Lower lobe of right lung (tissue), 2 donors: ENCODE measurements around the gene ADGRB3. TPM values are rescaled to one million over a fixed set of nuclear protein-coding genes. Genes with fewer than 3 reads are reported as not detected.

Source experiments
- ATAC-seq, 2 donors: fragments of 200-7000 bp; cut with Tn5 transposase; one replicate each; pipeline ENCODE4 v1.9.1; 2020 to 2022; ENCODE audit warnings: mild to moderate bottlenecking in 2 of 2, moderate library complexity in 2 of 2
- DNase-seq: peaks from one replicate; pipeline ENCODE4 v3.0.0-alpha.2; 2020
- H3K27ac ChIP-seq: fragments of 200-600 bp; one replicate; pipeline ENCODE4 v1.8.0; 2022
- H3K27me3 ChIP-seq: fragments of 200-600 bp; one replicate; pipeline ENCODE4 v1.8.0; 2022; ENCODE audit warnings: low read depth
- H3K36me3 ChIP-seq: fragments of 200-600 bp; one replicate; pipeline ENCODE4 v1.8.0; 2022; ENCODE audit warnings: mild to moderate bottlenecking
- H3K4me1 ChIP-seq: fragments of 200-600 bp; one replicate; pipeline ENCODE4 v1.8.0; 2022
- H3K4me3 ChIP-seq: fragments of 200-600 bp; one replicate; pipeline ENCODE4 v1.8.0; 2022; ENCODE audit warnings: mild to moderate bottlenecking
- H3K9me3 ChIP-seq: fragments of 200-600 bp; one replicate; pipeline ENCODE4 v1.8.0; 2022
- intact Hi-C: fragments of 100-400 bp; cut with DNase I; formaldehyde crosslinking; loops from one replicate; pipeline ENCODE4 v1.11.0; 2022
- total RNA-seq: library from RNA; stranded (reverse); fragmentation: NEBNext Ultra II Directional; extraction: Animal tissue kit (Norgen Biotek cat#: 25700); gene quantifications from one replicate; pipeline ENCODE4 v1.2.1, GENCODE V29; 2021
- TF ChIP-seq, protein P1 (sequence below): fragments of 200-600 bp; IDR thresholded peaks from one replicate; pipeline ENCODE4 v1.8.0; 2022; ENCODE audit warnings: antibody characterized with exemption, mild to moderate bottlenecking
- donor health status: DM: no; HTN: yes; CAD: no; lungs with severe emphysema.

The ADGRB3 gene
- total RNA-seq, 1 donor from 2014 or later: 2.3 TPM

DNA sequence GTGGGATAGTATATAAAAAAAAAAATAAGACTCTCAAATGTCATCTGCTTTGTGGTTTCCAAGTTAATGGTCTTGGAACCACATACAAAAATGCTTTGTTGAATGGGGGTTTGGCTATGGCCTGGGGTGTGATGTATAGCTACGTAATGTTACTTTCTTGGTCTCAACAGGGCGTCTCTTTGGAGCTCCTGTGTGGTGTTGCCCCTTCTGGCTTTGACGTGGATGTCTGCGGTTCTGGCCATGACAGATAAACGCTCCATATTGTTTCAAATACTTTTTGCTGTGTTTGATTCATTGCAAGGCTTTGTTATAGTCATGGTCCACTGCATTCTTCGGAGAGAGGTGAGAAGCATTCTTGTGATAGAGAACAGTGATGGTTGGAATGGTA is 704.1 kb downstream of the ADGRB3 start:
- ATAC-seq (no peak), DNase-seq (no peak)
- Histone ChIP-seq H3K27me3 (no peaks in the 10 kb centered on the region), H3K4me1 (no peaks in the 10 kb centered on the region), H3K4me3 (no peak overlapping the region), H3K27ac (no peak overlapping the region), H3K9me3 (no peaks in the 10 kb centered on the region), H3K36me3 (no peaks in the 10 kb centered on the region)
- TF ChIP-seq, protein P1, sequence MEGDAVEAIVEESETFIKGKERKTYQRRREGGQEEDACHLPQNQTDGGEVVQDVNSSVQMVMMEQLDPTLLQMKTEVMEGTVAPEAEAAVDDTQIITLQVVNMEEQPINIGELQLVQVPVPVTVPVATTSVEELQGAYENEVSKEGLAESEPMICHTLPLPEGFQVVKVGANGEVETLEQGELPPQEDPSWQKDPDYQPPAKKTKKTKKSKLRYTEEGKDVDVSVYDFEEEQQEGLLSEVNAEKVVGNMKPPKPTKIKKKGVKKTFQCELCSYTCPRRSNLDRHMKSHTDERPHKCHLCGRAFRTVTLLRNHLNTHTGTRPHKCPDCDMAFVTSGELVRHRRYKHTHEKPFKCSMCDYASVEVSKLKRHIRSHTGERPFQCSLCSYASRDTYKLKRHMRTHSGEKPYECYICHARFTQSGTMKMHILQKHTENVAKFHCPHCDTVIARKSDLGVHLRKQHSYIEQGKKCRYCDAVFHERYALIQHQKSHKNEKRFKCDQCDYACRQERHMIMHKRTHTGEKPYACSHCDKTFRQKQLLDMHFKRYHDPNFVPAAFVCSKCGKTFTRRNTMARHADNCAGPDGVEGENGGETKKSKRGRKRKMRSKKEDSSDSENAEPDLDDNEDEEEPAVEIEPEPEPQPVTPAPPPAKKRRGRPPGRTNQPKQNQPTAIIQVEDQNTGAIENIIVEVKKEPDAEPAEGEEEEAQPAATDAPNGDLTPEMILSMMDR: no peak
- intact Hi-C loops: no loop called here

DNA sequence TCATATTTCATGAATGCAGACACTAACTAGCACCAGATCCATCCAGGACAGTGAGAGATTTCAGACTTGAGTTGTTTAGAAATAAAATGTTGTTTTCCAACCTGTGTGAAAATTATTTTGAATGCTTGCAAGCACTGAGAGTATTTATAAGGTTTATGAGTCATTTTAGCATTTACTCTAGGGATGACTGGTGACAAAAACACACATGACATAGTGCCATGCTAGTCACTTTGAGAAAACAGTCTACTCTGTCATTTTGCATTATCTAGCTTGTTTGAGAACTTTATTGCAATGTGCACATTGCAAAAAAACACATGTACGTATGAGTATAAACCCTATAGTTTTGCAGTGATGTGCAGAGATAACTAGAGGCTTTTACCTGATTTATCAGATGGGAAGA is 705.1 kb downstream of the ADGRB3 start:
- Histone ChIP-seq H3K27me3 (no peaks in the 10 kb centered on the region), H3K27ac (no peak overlapping the region), H3K36me3 (no peaks in the 10 kb centered on the region), H3K9me3 (no peaks in the 10 kb centered on the region), H3K4me3 (no peak overlapping the region), H3K4me1 (no peaks in the 10 kb centered on the region)
- intact Hi-C loops: no loop called here
- TF ChIP-seq, protein P1: no peak
- no peak for DNase-seq
- no peak for ATAC-seq

DNA sequence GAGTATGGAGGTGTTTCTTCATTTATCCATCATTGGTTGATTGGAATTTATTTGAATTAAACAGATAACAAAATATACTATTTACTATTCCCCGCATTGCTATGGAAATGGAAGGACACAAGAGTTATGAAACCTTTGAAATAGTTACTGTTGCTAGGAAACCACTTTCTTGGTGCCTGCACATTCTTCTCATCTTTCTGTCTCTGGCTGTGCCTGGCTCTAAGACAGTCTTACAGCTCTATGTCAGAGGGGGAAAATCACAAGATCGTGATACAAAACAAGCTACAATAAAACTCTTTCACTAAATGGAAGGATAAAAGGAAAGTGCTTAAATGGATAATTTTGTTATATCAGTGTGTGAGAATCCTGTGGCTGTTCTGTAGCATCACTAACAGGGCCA is 708.8 kb downstream of the ADGRB3 start:
- TF ChIP-seq, protein P1: no peak
- DNase-seq: no peak
- no peak for ATAC-seq

DNA sequence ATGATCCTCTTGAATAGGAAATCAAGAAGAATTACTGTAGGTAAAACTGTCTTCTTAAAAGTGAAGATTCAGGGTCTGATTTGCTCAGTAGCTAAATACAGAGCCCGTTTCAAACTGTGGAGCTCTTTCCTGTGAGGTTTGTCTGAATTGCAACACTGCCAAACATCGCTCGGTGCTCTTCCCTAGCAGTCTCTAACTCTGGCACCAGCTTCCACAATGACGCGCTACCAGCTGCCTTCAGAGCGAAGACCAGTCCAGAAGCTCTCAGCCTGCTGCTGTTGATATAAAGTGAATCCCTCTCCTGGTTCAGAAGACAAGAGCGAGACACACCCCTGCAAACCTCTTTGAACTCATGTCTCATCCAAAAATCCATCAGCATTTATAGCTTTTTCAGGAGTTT is 714.7 kb downstream of the ADGRB3 start:
- H3K4me1 ChIP-seq: no peaks in the 10 kb centered on the region
- H3K27ac ChIP-seq: no peak overlapping the region
- ATAC-seq (no peak), DNase-seq (peak; percentile 42)
- no peaks in the 10 kb centered on the region for H3K36me3 ChIP-seq
- no peaks in the 10 kb centered on the region for H3K9me3 ChIP-seq
- no peaks in the 10 kb centered on the region for H3K27me3 ChIP-seq
- H3K4me3 ChIP-seq: no peak overlapping the region
- intact Hi-C loops: no loop called here
- TF ChIP-seq, protein P1: no peak

More for the DNA sequence above, 708.8 kb downstream of the ADGRB3 start:
- Histone ChIP-seq H3K9me3 (no peaks in the 10 kb centered on the region), H3K36me3 (no peaks in the 10 kb centered on the region), H3K27me3 (no peaks in the 10 kb centered on the region), H3K4me1 (no peaks in the 10 kb centered on the region), H3K27ac (no peak overlapping the region), H3K4me3 (no peak overlapping the region)
- intact Hi-C loops: no loop called here

DNA sequence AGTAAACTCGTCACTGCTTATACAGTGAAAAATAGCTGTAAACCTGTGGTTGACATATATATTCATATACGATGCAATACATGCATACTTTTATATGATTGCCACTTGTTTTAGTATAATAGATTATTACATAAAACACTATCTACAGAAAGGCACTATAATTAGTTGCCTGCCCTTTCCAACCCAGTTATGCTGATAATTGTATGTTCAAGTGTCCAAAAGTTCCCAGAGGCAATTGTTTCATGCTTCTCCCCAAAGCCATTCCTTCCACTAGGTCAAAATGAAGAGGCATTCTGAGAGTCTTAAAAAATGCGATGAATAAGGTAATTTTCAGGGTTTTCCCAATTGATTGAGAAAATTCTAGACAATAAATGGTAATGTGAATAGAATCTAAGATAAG is 727.1 kb downstream of the ADGRB3 start:
- no peak overlapping the region for H3K27ac ChIP-seq
- TF ChIP-seq, protein P1: no peak
- intact Hi-C loops: no loop called here
- H3K27me3 ChIP-seq: no peaks in the 10 kb centered on the region
- no peak overlapping the region for H3K4me3 ChIP-seq
- no peaks in the 10 kb centered on the region for H3K36me3 ChIP-seq
- DNase-seq: no peak
- H3K4me1 ChIP-seq: no peaks in the 10 kb centered on the region
- H3K9me3 ChIP-seq: no peaks in the 10 kb centered on the region
- ATAC-seq: no peak

DNA sequence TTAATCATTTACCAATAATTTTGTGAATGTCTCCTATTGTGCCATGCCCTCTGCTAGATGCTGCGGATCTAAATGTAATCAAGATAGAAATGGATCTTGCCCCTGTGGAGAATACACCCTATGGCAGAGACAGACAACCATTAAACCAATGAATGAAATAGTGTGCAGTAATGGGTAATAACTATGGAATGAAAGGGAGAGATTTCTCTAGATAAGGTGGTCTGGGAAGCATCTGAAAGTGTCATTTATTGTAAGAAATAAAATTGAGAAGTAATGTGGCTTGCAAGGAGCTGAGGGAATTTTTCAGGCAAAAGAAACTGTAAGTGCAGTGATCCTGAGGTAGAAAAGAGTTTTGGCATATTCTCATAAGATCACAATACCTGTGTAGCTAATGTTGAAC is 731.7 kb downstream of the ADGRB3 start:
- Histone ChIP-seq H3K36me3 (no peaks in the 10 kb centered on the region), H3K4me1 (no peaks in the 10 kb centered on the region), H3K4me3 (no peak overlapping the region), H3K27me3 (no peaks in the 10 kb centered on the region), H3K9me3 (no peaks in the 10 kb centered on the region), H3K27ac (no peak overlapping the region)
- TF ChIP-seq, protein P1: no peak
- DNase-seq (no peak), ATAC-seq (no peak)
- intact Hi-C loops: no loop called here
